ENCODE results near the gene CEPT1.

Gene CEPT1

GRCh38 chr1:111192658-111193519, 52.9 kb downstream of the CEPT1 start:
- no peak for TF ChIP-seq CTCF (IDR thresholded peaks at IDR 0.05)
- no peak overlapping the region for H3K27ac ChIP-seq
- H3K4me2 ChIP-seq (ENCODE audit: low read length), result no peak overlapping the region
- no peak overlapping the region for H2AFZ ChIP-seq
- H3K9ac ChIP-seq, result no peak overlapping the region
- H3K4me3 ChIP-seq (ENCODE audit: low read depth, low read length), result no peak overlapping the region
- H3K36me3 ChIP-seq (ENCODE audit: control insufficient read depth, insufficient read depth, low read length), result no peaks in the 10 kb centered on the region
- H3K27me3 ChIP-seq (ENCODE audit: control insufficient read depth, insufficient read depth, low read length), result no peaks in the 10 kb centered on the region
- H3K79me2 ChIP-seq, result no peaks in the 10 kb centered on the region
- no peaks in the 10 kb centered on the region for H3K9me3 ChIP-seq (ENCODE audit: control insufficient read depth, low read length)
- H3K4me1 ChIP-seq, result no peaks in the 10 kb centered on the region

GRCh38 chr1:111193712-111194480, 53.9 kb downstream of the CEPT1 start:
- TF ChIP-seq CTCF (IDR thresholded peaks at IDR 0.05), result no peak
- H3K4me3 ChIP-seq (ENCODE audit: low read depth, low read length), result no peak overlapping the region
- H3K36me3 ChIP-seq (ENCODE audit: control insufficient read depth, insufficient read depth, low read length), result no peaks in the 10 kb centered on the region
- no peaks in the 10 kb centered on the region for H3K27me3 ChIP-seq (ENCODE audit: control insufficient read depth, insufficient read depth, low read length)
- no peak overlapping the region for H3K9ac ChIP-seq
- H2AFZ ChIP-seq, result no peak overlapping the region
- H3K4me2 ChIP-seq (ENCODE audit: low read length), result no peak overlapping the region
- no peaks in the 10 kb centered on the region for H3K4me1 ChIP-seq
- no peaks in the 10 kb centered on the region for H3K9me3 ChIP-seq (ENCODE audit: control insufficient read depth, low read length)
- no peaks in the 10 kb centered on the region for H3K79me2 ChIP-seq
- H3K27ac ChIP-seq, result no peak overlapping the region

- Histone ChIP-seq H3K4me3 (ENCODE audit: low read depth, low read length) (no peak overlapping the region), H2AFZ (no peak overlapping the region), H3K27ac (no peak overlapping the region), H3K4me1 (peaks cover 5% of the 10 kb centered on the region), H3K79me2 (no peaks in the 10 kb centered on the region), H3K9me3 (ENCODE audit: control insufficient read depth, low read length) (no peaks in the 10 kb centered on the region), H3K4me2 (ENCODE audit: low read length) (no peak overlapping the region), H3K9ac (no peak overlapping the region), H3K27me3 (ENCODE audit: control insufficient read depth, insufficient read depth, low read length) (no peaks in the 10 kb centered on the region), H3K36me3 (ENCODE audit: control insufficient read depth, insufficient read depth, low read length) (no peaks in the 10 kb centered on the region)
- TF ChIP-seq CTCF (IDR thresholded peaks at IDR 0.05), result no peak
Measured at GRCh38 chr1:111195002-111195684, 55.1 kb downstream of the CEPT1 start.

GRCh38 chr1:111196213-111196612, 56.2 kb downstream of the CEPT1 start:
- Histone ChIP-seq H3K27me3 (ENCODE audit: control insufficient read depth, insufficient read depth, low read length) (no peaks in the 10 kb centered on the region), H3K4me3 (ENCODE audit: low read depth, low read length) (no peak overlapping the region), H3K9ac (no peak overlapping the region), H2AFZ (no peak overlapping the region), H3K36me3 (ENCODE audit: control insufficient read depth, insufficient read depth, low read length) (no peaks in the 10 kb centered on the region), H3K4me2 (ENCODE audit: low read length) (no peak overlapping the region), H3K27ac (no peak overlapping the region), H3K4me1 (peaks cover 12% of the 10 kb centered on the region), H3K9me3 (ENCODE audit: control insufficient read depth, low read length) (no peaks in the 10 kb centered on the region), H3K79me2 (no peaks in the 10 kb centered on the region)
- no peak for TF ChIP-seq CTCF (IDR thresholded peaks at IDR 0.05)
